ENCODE results near the gene ANKS1B.
"Not testable (repeated sequence)": the region's sequence is repeated elsewhere in the genome, so short reads cannot be mapped to it uniquely, and the experiment has no call there.

The ANKS1B gene

GRCh38 chr12:99746538-99746937 lies 238.2 kb downstream of the ANKS1B start:
- no peak for DNase-seq

DNA sequence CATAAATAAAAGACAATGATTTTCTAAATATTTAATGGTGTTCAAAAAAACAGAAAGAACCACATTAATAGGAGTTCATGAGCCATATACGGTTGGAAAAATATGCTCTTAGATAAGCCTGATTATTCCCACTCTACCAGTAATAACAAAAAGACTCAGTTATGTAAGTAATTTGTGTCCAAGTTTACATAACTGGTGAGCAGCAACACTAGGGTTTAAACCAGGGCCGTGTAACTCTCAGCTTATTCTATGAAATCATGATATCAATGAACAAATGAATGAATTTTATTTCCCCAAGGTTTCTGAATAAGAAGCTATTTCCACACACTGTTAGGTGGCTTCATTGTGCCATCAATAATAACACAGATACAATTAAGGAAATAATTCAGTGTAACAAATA lies 238.8 kb downstream of the ANKS1B start:
- DNase-seq, result no peak

DNA sequence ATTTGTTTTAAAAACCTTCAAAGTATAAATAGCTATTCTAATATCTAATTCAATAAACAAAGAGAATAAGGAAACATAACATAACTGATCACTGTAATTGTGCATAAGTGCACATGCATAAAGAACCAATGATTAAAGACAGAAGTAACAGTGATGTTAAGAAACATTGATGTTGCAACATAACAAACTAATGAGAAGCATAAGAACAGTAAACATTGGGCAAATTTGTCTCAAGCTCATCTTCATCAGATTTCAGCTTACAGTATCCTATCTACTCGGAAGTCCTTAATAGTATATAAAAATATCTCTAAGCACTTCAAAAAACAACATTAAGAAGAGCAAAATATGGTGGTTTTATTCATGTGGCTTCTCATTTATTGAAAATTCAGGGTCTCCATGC lies 239.6 kb downstream of the ANKS1B start:
- no peak for DNase-seq

DNA sequence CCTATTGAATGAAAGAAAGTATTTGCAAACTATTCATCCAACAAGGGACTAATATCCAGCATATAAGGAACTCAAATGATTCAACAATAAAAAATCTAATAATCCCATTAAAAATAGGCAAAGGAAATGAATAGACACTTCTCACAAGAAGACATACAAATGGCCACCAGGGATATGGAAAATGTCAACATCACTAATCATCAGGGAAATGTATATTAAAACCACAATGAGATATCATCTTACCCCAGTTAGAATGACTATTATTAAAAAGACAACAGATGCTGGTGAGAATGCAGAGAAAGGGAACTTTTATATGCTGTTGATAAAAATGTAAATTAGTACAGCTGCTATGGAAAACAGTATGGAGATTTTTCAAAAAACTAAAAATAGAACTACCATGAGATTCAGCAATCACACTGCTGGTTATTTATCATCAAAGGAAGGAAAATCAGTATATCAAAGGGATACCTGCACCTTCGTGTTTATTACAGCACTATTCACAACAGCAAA lies 247.9 kb downstream of the ANKS1B start:
- no peak for DNase-seq

DNA sequence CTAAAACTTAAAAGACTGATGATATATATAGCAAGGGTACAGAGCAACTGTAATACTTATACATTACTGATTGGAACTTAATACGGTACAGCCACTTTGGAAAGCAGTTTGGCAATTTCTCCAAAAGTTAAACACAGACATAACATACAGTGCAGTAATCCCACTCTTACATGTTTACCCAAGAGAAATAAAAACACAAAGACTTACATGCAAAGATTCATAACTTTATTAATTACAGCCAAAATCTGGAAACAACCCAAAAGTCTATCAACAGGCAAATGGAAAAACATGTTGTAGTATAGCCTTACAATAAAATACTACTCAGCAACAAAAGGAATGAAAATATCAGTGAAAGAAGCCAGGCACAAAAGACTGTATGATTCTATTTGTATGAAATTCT lies 252.6 kb downstream of the ANKS1B start:
- DNase-seq, result no peak

DNA sequence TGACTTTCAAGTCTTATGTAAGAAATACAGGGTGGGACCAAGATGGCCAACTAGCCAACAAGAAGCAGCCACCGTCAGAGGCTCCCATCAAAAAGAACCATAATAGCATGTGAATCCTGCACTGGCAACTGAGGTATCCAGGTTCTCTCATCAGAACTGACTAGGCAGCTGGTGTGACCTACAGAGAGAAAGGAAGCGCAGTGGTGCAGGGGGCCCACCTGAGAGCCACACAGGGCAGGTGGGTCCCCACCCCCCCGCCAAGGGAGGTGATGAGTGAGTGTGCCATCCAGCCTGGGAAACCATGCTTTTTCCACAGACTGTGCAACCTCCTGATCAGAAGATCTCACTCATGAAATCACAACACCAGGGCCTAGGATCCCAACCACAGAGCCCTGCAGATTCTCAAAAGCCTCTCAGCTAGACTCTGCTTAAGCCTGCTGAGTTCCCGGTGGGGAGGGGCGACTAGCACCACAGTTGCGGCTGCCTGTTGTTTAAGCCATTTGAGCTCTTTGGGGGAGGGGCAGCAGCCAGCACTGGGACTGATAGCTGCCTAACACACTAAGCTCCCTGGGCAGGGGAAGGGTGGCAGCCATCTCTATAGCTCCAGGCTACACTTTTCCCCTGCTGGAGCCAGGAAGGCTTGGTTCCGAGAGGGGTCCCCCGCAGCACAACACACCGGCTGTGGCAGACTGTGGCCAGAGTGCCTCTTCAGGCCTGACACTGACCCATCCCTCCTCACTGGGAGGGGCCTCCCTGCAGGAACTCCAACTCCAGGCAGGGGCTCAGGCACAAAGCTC lies 261.8 kb downstream of the ANKS1B start:
- no peak for DNase-seq

DNA sequence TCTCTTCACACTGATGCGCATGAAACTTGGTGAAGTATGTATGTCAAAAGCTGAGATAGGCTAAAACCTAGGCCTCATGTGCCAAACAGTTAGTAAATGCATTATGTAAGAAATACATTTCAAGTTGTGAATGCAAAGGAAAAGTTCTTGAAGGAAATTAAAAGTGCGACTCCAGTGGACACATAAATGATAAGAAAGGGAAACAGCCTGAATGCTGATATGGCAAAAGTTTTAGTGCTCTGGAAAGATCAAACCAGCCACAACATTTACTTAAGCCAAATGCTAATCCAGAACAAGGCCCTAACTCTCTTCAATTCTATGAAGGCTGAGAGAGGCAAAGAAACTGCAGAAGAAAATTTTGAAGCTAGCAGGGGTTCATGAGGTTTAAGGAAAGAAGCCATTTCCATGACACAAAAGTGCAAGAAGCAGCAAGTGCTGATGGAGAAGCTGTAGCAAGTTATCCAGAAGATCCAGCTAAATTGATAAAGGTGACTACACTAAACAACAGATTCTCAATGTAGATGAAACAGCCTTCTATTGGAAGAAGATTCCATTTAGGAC lies 262.9 kb downstream of the ANKS1B start:
- DNase-seq, result no peak

- not testable (repeated sequence) for DNase-seq
Observed at GRCh38 chr12:99720083-99720465, 264.7 kb downstream of the ANKS1B start.

DNA sequence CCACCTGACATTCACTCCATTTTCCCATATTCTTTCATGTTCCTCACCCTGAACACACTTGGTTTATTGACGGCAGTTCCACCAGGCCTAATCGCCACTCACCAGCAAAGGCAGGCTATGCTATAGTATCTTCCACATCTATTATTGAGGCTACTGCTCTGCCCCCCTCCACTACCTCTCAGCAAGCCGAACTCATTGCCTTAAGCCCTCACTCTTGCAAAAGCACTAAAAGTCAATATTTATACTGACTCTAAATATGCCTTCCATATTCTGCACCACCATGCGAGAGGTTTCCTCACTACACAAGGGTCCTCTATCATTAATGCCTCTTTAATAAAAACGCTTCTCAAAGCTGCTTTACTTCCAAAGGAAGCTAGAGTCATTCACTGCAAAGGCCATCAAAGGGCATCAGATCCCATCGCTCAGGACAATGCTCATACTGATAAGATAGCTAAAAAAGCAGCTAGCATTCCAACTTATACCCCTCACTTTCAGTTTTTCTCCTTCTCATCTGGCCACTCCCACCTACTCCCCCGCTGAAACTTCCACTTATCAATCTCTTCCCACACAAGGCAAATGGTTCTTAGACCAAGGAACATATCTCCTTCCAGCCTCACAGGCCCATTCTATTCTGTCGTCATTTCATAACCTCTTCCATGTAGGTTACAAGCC lies 265.2 kb downstream of the ANKS1B start:
- DNase-seq, result not testable (repeated sequence)

DNA sequence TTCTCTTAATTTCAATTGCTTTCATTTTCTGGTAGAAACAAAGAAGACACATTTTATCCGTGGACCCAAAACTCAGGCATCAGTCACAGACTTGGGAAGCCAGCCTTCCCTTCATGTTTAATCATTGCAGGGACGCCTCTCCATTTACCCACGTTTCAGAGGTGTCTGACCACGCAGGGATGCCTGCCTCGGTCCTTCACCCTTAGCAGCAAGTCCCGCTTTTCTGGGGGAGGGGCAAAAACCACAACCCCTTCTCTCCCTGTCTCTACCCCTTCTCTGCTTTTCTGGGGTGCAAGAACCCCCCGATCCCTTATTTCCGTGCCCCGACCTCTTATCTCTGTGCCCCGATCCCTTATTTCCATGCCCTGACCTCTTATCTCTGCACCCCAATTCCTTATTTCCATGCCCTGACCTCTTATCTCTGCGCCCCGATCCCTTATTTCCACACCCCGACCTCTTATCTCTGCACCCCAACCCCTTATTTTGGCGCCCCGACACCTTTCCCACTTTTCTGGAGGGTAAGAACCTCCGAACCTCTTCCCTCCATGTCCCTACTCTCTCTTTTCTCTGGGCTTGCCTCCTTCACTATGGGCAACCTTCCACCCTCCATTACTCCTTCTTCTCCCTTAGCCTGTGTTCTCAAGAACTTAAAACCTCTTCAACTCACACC lies 268.8 kb downstream of the ANKS1B start:
- DNase-seq, result not testable (repeated sequence)

DNA sequence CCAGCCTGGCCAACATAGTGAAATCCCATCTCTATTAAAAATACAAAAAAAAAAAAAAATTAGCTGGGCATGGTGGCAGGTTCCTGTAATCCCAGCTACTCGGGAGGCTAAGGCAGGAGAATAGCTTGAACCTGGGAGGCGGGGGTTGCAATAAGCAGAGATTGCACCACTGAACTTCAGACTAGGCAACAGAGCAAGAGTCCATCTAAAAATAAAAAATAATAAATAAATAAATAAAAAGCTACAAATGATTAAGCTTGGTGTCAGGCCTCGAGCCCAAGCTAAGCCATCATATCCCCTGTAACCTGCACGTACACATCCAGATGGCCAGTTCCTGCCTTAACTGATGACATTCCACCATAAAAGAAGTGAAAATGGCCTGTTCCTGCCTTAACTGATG lies 269.8 kb downstream of the ANKS1B start:
- DNase-seq, result not testable (repeated sequence)

- no peak for DNase-seq
Observed at GRCh38 chr12:99713946-99714520, 270.7 kb downstream of the ANKS1B start.

- no peak for DNase-seq
Observed at GRCh38 chr12:99712281-99712680, 272.5 kb downstream of the ANKS1B start.

- DNase-seq, result no peak
Observed at GRCh38 chr12:99711246-99711645, 273.5 kb downstream of the ANKS1B start.

GRCh38 chr12:99709619-99710018 lies 275.1 kb downstream of the ANKS1B start:
- no peak for DNase-seq

GRCh38 chr12:99709116-99709515 lies 275.6 kb downstream of the ANKS1B start:
- DNase-seq, result no peak

DNA sequence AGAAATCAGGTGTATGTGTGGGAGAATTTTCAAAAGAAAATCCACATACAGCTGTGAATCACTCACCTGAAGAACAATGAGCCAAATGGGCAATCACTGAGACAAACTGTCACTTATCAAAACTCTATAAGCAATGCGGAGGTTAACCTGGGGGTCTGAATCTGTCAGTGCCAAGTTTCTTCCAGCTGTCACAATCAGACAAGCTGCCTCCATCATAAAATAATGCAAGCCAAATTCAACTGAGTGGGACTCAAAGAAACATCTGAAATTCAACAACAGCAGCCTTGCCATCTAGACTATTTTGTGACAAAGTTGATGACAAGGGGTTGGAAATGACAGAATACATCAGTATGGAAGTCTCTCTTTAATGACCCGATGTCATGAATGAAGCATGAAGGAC lies 276.9 kb downstream of the ANKS1B start:
- DNase-seq, result no peak

DNA sequence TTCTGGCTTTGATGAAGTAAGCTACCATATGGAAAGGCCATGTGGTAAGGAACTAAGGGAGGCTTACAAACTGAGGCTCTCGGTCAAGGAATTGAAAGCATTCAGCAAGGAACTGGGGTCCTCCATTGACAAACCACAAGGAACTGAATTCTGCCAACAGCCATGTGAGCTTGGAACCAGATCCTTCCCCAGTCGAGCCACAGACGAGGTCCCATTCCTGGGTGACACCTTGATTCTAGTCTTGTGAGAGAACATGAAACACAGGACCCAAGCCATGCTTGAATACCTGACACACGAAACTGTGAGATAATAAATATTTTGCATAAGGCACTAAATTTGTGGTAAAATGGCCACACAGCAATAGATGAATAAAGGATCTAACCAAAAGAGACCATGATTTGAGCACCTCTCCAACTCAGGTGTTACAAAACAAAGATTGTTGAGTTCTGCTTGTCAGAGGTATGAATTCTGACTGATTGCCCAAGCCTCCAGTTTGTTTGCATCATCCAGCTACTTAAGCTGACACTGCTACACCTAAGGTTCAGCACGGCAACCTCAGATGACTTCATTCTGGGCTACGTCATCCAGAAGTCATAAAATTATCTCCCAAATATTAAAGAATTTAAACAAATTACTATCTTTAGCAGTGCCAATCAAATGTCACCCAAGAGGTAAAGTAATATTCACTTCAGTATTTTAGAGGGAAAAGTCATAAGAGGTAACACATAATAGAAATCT lies 277.8 kb downstream of the ANKS1B start:
- DNase-seq, result no peak

- no peak for DNase-seq
Observed at GRCh38 chr12:99704458-99704857, 280.3 kb downstream of the ANKS1B start.

GRCh38 chr12:99704036-99704435 lies 280.7 kb downstream of the ANKS1B start:
- no peak for DNase-seq

DNA sequence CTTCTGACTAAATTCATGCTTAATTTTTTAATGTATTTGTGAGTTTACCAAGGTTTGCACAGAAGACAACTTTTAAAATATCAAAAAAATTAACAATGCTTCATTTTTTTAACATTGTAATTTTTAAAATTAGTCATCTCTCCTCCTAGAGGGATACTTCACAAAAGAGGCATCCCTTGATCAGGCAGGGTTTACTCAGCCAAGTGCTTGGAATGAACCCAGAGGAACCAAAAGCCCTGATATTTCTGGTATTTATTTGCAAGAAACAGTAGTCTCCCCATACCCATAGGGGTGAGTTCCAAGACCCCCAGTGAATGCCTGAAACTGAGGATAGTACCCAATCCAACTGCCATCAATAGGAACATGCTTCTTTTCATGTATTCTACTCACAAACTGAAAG lies 284.7 kb downstream of the ANKS1B start:
- no peak for DNase-seq

DNA sequence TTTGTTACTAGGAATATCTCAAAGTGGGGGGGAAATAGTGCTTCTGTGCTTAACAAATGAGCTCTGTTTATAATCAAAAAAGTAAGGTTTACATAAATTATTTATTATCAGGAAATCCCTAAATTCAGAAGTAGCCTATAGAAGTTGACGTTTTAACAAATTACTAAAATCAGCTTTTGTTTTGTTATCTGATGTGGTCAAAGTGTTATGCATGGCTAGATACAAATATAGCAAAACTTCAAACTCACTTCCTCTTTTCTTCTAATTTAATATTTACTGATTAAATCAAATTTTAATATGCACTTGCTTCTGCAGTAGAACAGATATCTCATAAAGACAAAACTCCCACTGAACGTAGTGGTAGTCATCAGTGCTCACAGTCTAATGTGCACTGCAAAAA lies 289.7 kb downstream of the ANKS1B start:
- DNase-seq, result no peak

Data from fibroblast of skin of right quadriceps (primary cell).